Prostate gland (tissue), 2 donors: ENCODE data around the gene ST6GALNAC3.

Experiments
- CTCF ChIP-seq, 4 experiments: fragments of 200-600 bp in 2 of 4; fragments of 450-650 bp in 2 of 4; sonication (generic) in 2 of 4; IDR thresholded peaks; 1 replicate in 3 of 4; 2 replicates in 1 of 4; pipeline ENCODE4 v1.5.1; 2016 to 2019; ENCODE audit warnings: antibody characterized with exemption in 4 of 4, mild to moderate bottlenecking in 2 of 4, moderate library complexity in 2 of 4
- POLR2A ChIP-seq: fragments of 450-650 bp; IDR thresholded peaks from one replicate; pipeline ENCODE4 v1.6.1; 2016; ENCODE audit warnings: antibody characterized with exemption, mild to moderate bottlenecking
- POLR2AphosphoS5 ChIP-seq: sonication (generic); formaldehyde crosslinking; IDR thresholded peaks from one replicate; pipeline ENCODE4 v1.6.1; 2017; ENCODE audit warnings: antibody characterized with exemption

DNA sequence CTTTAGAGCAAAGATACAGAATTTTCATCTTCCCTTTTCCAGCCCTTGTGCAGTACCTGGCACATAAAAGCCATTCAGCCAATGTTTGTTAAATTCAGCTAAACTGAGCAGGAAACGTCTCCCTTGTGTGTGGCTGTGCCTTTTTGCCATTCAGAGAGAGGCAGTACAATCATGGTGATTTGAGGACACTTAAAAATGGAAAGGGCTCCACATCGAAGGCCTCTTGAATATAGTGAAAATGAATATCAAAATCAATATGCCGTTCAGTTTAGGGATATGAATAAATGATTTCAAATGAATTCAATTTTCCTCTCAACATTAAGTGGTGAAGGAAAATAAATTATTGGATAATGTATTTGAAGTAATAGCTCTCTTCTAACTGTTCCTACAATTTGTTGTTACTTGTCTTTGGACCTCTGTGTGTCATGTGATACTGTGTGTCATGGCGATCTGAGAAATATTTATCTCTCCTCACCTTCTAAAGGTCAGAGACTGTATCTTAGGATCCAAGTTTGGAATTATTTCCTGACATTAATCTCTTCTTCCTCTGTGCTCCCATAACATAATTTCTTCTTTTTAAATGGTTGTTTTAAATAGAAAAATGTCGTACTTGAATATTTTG, 437.1 kb downstream of the ST6GALNAC3 start:
- TF ChIP-seq POLR2A (no peak), CTCF (IDR thresholded peaks at IDR 0.05) (no peak), POLR2AphosphoS5 (no peak)
